Measurements from ENCODE around the gene SUSD6.

DNA sequence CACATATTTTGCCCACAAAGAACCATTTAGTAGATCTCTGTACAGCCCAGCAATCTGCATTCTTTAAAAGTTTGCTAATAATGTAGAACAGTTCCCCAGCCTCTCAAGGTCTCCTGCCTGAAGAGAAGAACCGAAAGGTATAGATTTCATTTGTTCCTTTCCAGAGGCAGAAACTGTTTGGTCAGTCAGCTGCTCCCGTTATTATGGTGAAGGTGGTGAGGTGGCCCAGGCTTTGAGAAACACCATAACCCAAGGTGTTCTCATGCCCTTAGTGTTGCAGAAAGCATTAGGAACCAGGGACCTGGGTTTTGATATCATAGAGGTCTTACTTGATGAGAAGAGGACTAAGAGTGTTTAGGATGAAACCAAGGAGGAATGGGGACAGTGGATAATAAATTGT, 65.3 kb downstream of the SUSD6 start:
- TF ChIP-seq CTCF (IDR thresholded peaks at IDR 0.05): no peak
- TF ChIP-seq POLR2A (IDR thresholded peaks at IDR 0.05): no peak
